GM12874 (cell line): ENCODE measurements around the gene DCLRE1B.
A peak's percentile ranks its signal among the peaks of the same experiment; 100 is the strongest.

Experiments used
- TF ChIP-seq, protein P1 (sequence below): IDR thresholded peaks from 2 replicates; pipeline ENCODE4 v1.5.1; 2011; ENCODE audit warnings: low read depth, mild to moderate bottlenecking, control low read depth, low read length, moderate library complexity; ENCODE audit not compliant: insufficient read depth

The DCLRE1B gene

DNA sequence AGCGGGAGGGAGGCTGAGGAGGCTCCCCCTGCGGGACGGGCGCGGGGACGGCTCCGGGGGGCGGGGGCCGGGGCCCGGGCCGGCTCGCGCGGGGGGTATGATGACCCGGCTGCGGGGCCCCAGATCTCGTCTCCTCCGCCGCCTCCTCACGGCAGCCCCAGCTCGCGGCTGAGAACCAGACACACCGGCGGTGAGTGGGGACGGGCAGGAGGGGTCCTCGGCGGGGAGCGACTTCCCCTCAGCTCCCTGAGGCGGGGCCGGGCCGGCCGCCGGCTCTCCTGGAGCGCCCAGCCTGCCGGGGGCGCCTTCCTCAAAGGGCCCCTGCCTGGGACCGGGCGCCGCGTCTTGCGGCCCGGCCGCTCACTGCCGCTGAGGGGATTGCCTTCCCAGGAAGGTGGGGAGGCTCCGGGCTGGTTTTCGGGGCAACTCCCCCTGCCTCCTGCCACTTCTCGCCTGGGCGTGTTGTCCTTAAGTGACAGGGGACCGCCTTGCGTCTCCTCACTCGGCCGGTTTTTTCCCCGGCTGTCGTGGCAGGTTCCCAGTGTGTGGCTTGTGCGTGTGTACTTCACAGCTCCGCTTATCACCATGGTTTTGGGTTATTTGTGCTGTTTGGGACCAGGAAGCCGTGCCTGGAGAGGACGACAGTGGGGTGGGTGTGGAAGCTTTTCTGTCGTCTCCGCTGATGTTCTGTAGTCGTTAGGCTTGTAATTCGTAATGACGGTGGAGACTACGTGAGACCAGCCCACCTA is 24.8 kb downstream of the DCLRE1B start:
- TF ChIP-seq, protein P1, sequence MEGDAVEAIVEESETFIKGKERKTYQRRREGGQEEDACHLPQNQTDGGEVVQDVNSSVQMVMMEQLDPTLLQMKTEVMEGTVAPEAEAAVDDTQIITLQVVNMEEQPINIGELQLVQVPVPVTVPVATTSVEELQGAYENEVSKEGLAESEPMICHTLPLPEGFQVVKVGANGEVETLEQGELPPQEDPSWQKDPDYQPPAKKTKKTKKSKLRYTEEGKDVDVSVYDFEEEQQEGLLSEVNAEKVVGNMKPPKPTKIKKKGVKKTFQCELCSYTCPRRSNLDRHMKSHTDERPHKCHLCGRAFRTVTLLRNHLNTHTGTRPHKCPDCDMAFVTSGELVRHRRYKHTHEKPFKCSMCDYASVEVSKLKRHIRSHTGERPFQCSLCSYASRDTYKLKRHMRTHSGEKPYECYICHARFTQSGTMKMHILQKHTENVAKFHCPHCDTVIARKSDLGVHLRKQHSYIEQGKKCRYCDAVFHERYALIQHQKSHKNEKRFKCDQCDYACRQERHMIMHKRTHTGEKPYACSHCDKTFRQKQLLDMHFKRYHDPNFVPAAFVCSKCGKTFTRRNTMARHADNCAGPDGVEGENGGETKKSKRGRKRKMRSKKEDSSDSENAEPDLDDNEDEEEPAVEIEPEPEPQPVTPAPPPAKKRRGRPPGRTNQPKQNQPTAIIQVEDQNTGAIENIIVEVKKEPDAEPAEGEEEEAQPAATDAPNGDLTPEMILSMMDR = peak; percentile 37; the same call in 1 of the 2 replicates

DNA sequence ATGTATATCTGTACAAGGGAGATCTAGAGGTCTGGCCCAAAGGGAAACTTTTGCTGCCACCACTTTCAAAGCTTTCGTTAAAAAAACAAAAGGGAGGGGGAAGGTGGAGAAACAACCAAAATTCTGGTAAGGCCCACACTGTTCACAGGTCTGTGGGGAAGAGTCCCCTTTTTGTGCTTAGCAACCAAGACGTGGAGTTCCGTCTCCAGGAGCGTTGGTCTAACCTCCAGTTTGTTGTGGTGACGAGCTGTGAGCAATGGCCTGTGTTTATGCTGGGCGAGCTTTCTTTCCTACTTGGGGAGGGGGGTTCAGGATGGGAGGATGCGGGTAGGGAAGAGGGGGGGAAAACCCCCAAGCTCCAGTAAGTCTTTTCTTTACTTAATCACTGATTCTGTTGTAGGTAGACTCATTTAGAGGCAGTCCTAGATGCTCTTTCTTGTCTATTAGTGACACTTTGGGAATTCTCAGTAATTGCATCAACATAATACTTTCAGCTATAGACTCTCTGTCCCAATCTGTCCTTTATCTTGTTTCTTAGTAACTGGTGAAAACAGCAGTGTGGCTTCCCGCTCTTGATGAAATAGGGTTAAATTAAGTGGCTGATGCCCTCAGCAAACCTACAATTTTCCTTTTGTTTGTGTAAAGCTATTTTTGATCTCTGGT is 25.5 kb downstream of the DCLRE1B start:
- TF ChIP-seq, protein P1 = no peak

DNA sequence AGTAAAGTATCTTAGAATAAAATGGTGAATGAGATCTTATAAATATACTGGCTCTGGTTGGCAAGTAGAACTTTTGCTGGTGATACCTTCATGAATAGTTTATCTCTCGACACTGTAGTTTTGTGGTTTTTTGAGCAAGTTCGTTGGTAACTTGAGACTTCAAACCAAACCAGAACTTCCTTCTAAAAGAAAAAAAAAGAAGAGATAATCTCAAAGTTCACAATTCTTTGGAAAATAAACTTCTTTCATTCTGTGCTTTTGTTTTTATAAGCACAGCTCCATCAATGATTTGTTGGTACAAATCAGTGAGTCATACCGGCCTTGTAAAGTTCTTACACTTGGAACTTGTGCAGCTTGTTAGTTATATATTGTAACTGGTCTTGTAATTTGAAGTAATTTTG is 26.3 kb downstream of the DCLRE1B start:
- TF ChIP-seq, protein P1 = no peak

DNA sequence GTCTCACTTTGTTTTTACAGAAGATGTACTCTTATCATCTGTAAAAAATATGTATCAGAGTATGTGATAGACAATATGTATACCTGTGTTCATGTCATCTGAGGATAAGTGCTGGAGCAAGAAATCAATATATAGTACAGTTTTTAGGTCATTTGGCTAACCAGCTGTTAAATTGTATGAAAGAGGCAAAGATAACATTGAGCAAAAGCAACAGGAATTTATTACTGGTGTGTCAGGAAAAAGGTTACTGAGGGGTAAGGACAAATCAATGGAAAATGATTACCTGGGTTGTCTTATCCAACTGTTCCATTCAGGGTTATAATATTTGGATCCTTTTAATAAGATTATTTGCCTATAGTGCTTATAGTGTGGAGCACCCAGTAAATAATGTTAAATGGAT is 28.9 kb downstream of the DCLRE1B start:
- TF ChIP-seq, protein P1 = no peak

DNA sequence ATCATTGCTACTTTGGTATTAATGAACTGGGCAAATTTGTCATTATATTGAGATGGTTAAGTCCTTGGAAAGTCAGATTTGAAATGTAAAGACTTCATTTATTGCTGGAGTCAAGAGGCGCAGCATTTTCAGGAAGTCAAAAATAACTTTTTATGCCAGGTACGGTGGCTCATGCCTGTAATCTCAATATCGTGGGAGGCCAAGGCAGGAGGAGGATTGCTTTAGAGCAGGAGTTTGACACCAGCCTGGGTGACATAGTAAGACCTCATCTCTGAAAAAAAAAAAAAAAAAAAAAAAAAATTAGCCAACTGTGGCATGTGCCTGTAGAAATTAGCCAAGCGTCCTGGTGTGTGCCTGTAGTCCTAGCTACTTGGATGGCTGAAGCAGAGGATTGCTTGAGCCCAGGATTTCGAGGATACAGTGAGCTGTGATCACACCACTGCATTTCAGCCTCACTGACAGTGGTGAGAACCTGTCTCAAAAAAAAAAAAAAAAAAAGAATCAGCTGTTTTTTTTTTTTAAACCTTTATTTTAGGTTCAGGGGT is 29.5 kb downstream of the DCLRE1B start:
- TF ChIP-seq, protein P1 = no peak

DNA sequence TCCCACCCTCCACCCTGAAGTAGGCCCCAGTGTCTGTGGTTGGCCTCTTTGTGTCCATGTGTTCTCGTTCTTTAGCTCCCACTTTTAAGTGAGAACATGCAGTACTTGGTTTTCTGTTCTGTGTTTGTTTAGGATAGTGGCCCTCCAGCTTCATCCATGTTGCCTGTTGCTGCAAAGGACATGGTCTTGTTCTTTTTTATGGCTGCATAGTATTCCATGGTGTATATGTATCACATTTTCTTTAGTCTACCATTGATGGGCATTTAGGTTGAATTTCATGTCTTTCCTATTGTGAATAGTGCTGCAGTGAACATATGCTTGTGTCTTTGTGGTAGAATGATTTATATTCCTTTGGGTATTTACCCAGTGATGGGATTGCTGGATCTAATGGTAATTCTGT is 30.1 kb downstream of the DCLRE1B start:
- TF ChIP-seq, protein P1 = no peak

DNA sequence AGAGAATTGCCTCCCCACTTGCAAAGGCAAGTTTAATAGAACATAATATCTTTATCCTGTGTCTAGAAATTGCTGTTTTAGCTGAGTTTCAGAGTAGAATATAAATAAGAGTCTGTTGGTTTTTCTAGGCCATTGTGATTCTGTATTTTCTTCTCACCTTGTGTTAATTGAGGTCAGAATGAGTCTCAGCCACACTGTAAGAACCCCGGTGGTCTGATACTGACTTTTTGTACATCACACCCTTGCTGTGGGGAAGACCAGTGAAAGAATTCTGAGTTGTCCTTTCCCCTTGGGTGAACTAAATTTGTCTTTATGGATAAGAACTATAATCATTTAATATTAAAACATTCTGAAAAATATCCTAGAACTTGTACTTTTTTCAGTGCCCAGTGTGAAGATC is 30.8 kb downstream of the DCLRE1B start:
- TF ChIP-seq, protein P1 = no peak
